Caco-2 (cell line): ENCODE measurements around the gene ZNF473. TPM values are rescaled to one million over a fixed set of nuclear protein-coding genes. Genes with fewer than 3 reads are reported as not detected.
A peak's percentile ranks its signal among the peaks of the same experiment; 100 is the strongest.

Experiments used
- Bru-seq: library from RNA; stranded (reverse); fragments of 400-500 nt; gene quantifications from one replicate; lab custom pipeline; 2021; lab: Mats Ljungman, UMichigan
- BruChase-seq, 2 experiments: library from RNA; stranded (reverse); fragments of 400-500 nt; gene quantifications; one replicate each; lab custom pipeline; 2021; lab: Mats Ljungman, UMichigan
- BruUV-seq: library from RNA; stranded (reverse); fragments of 400-500 nt; replicated peaks from 2 replicates; lab custom pipeline; 2021; lab: Mats Ljungman, UMichigan
- CTCF ChIA-PET: fragments of 300-600 bp; sonication (Branson Sonifier 250); formaldehyde crosslinking; loops from one replicate; lab custom pipeline; 2022; ENCODE audit warnings: antibody characterized with exemption; lab: Charles Lee
- POLR2A ChIA-PET: fragments of 300-600 bp; sonication (Branson Sonifier 250); formaldehyde crosslinking; loops from one replicate; lab custom pipeline; 2022; ENCODE audit warnings: antibody characterized with exemption; lab: Charles Lee
- DNase-seq, 2 experiments: peaks; one replicate each; pipeline versions ENCODE4 v3.0.0 to v3.0.0-alpha.2; 2020 to 2022
- H3K27me3 ChIP-seq: replicated peaks from 2 replicates; pipeline ENCODE4 v1.6.0; 2011; ENCODE audit warnings: low read length; ENCODE audit not compliant: control insufficient read depth, insufficient read depth
- H3K36me3 ChIP-seq: 2 replicates; pipeline ENCODE4 v1.5.1; 2011; ENCODE audit warnings: low read length; ENCODE audit not compliant: control insufficient read depth, insufficient read depth
- H3K4me1 ChIP-seq: fragments of 250-450 bp; sonication (Bioruptor Pico); 2 replicates; pipeline ENCODE4 v1.5.1; 2020; ENCODE audit warnings: mild to moderate bottlenecking
- H3K4me3 ChIP-seq: 2 replicates; pipeline ENCODE4 v1.5.1; 2011; ENCODE audit warnings: low read depth, mild to moderate bottlenecking, control low read depth, low read length
- H3K9me3 ChIP-seq: fragments of 250-450 bp; sonication (Bioruptor Pico); 2 replicates; pipeline ENCODE4 v1.5.1; 2020; ENCODE audit warnings: mild to moderate bottlenecking, moderate library complexity
- H3K27ac Mint-ChIP-seq: one replicate; pipeline ENCODE4 v1.8.0; 2022; ENCODE audit warnings: mixed read lengths; ENCODE audit not compliant: unreplicated experiment
- H3K27me3 Mint-ChIP-seq: one replicate; pipeline ENCODE4 v1.8.0; 2022; ENCODE audit warnings: mixed read lengths; ENCODE audit not compliant: insufficient read depth, unreplicated experiment
- H3K36me3 Mint-ChIP-seq: one replicate; pipeline ENCODE4 v1.8.0; 2022; ENCODE audit warnings: mild to moderate bottlenecking, mixed read lengths; ENCODE audit not compliant: insufficient read depth, unreplicated experiment
- H3K4me1 Mint-ChIP-seq: one replicate; pipeline ENCODE4 v1.8.0; 2022; ENCODE audit warnings: low read depth, mixed read lengths; ENCODE audit not compliant: unreplicated experiment
- H3K4me3 Mint-ChIP-seq: one replicate; pipeline ENCODE4 v1.8.0; 2022; ENCODE audit warnings: mild to moderate bottlenecking, moderate library complexity, mixed read lengths; ENCODE audit not compliant: unreplicated experiment
- H3K9me3 Mint-ChIP-seq: one replicate; pipeline ENCODE4 v1.8.0; 2022; ENCODE audit warnings: mixed read lengths; ENCODE audit not compliant: unreplicated experiment
- intact Hi-C: fragments of 100-400 bp; cut with micrococcal nuclease; formaldehyde crosslinking; loops from one replicate; pipeline ENCODE4 v1.10.0; 2022; ENCODE audit not compliant: unreplicated experiment
- long read RNA-seq: library from polyadenylated mRNA; stranded (forward); transcript quantifications from one replicate; pipeline ENCODE4 v2.0.0, GENCODE V29; 2022
- total RNA-seq: library from RNA; stranded (reverse); gene quantifications from 2 replicates; pipeline ENCODE4 v1.2.3, GENCODE V29; 2022
- TF ChIP-seq, protein P1 (sequence below), 2 experiments: fragments of 200-600 bp in 1 of 2; IDR thresholded peaks; 1 replicate in 1 of 2; 2 replicates in 1 of 2; pipeline versions ENCODE4 v1.5.1 to v1.8.0; 2011 to 2022; ENCODE audit warnings: antibody characterized with exemption in 1 of 2, control low read depth in 1 of 2, inconsistent platforms in 1 of 2, low read depth in 1 of 2, low read length in 1 of 2, mild to moderate bottlenecking in 1 of 2, moderate library complexity in 1 of 2; ENCODE audit not compliant: insufficient read depth in 1 of 2, severe bottlenecking in 1 of 2, unreplicated experiment in 1 of 2

ZNF473 gene
- total RNA-seq (22.3 and 24.9 TPM in 2 replicates), Bru-seq, nascent RNA (percentile 67 among the genes with signal in this experiment), BruChase-seq, experiment 1, labeled RNA remaining after a 2-hour chase (percentile 68 among the genes with signal in this experiment), BruChase-seq, experiment 2, labeled RNA remaining after a 6-hour chase (percentile 59 among the genes with signal in this experiment)
- long read RNA-seq, full-length matches to known transcripts = 41 of 46 reads
- long read RNA-seq, partial matches to known transcripts = 1 of 46 reads
- long read RNA-seq, other reads (novel, unspliced or antisense) = 4 of 46 reads

DNA sequence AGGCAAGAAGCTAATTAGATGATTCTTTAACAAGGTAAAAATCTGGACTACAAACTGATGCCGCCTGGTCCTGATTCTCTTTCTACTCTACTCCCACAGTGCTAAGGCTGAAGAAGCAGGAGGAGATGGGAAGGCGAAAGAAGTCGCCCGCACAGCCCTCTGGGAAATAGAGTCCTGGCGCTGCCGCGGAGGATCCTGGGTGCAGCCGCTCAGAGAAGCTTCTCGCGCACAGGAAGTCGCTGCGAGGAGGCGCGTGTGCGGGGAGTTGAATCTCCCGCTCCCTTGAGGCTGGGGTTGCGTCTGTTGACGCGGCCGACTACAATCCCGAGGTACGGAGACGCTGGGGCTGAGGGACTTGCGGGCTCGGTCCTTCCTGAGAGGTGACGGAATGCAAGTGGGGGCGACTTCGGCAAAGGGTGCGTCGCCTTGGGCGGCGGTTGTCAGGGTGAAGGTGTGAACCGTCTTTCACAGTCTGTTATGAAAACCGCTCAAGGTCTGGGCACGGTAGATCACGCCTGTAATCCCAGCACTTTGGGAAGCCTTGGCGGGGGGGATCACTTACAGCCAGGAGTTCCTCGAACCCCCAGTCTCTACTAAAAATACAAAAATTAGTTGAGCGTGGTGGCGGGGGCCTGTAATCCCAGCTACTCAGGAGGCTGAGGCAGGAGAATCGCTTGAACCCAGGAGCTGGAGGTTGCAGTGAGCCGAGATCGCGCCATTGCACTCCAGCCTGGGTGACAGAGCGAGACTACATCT, at the start of gene ZNF473:
ZNF473 (plus strand) TSS at position 212 of the 756 bp plus-strand sequence. CDS start 5,078 bp downstream, outside the sequence.
- peak within 1 kb of the TSS; percentile 100 for H3K4me3 ChIP-seq
- no peaks in the 10 kb centered on the region for H3K9me3 Mint-ChIP-seq
- ChIA-PET CTCF (interaction anchor here (0.8 kb wide), 1 partner anchor 25 kb away, joined by 4 read pairs; no protein-coding TSS in a partner anchor), POLR2A (interaction anchor here (0.6 to 1.0 kb wide), 2 partner anchors 97 to 115 kb away, joined by 3 to 5 read pairs; partner anchors contain the start of gene ATF5)
- H3K27ac Mint-ChIP-seq = peak within 1 kb of the TSS; percentile 99
- no peaks in the 10 kb centered on the region for H3K27me3 Mint-ChIP-seq
- peaks cover 43% of the 10 kb centered on the region for H3K36me3 Mint-ChIP-seq
- intact Hi-C loops = loop anchor here (2.0 kb wide), 1 partner anchor 25 kb away; no protein-coding TSS in a partner anchor
- H3K4me3 Mint-ChIP-seq = peak within 1 kb of the TSS; percentile 94
- no peaks in the 10 kb centered on the region for H3K9me3 ChIP-seq
- peaks cover 1% of the 10 kb centered on the region; the same call in 1 of the 2 replicates for H3K36me3 ChIP-seq
- no TSS peak for BruUV-seq
- H3K4me1 ChIP-seq = no peaks in the 10 kb centered on the region
- TF ChIP-seq, protein P1, sequence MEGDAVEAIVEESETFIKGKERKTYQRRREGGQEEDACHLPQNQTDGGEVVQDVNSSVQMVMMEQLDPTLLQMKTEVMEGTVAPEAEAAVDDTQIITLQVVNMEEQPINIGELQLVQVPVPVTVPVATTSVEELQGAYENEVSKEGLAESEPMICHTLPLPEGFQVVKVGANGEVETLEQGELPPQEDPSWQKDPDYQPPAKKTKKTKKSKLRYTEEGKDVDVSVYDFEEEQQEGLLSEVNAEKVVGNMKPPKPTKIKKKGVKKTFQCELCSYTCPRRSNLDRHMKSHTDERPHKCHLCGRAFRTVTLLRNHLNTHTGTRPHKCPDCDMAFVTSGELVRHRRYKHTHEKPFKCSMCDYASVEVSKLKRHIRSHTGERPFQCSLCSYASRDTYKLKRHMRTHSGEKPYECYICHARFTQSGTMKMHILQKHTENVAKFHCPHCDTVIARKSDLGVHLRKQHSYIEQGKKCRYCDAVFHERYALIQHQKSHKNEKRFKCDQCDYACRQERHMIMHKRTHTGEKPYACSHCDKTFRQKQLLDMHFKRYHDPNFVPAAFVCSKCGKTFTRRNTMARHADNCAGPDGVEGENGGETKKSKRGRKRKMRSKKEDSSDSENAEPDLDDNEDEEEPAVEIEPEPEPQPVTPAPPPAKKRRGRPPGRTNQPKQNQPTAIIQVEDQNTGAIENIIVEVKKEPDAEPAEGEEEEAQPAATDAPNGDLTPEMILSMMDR (IDR thresholded peaks at IDR 0.05; ENCODE audit: insufficient read depth in 1 of 2, low read depth in 1 of 2, low read length in 1 of 2, severe bottlenecking in 1 of 2, unreplicated experiment in 1 of 2) = no peak
- peak; percentile 94 to 97 for DNase-seq
- H3K27me3 ChIP-seq = no peaks in the 10 kb centered on the region
- H3K4me1 Mint-ChIP-seq = no peaks in the 10 kb centered on the region

- H3K27ac Mint-ChIP-seq = peak overlapping the region; percentile 77
- Histone ChIP-seq H3K9me3 (no peaks in the 10 kb centered on the region), H3K27me3 (no peaks in the 10 kb centered on the region), H3K36me3 (no peaks in the 10 kb centered on the region), H3K4me1 (peaks cover 7% of the 10 kb centered on the region), H3K4me3 (no peak overlapping the region)
- H3K4me3 Mint-ChIP-seq = no peak overlapping the region
- H3K4me1 Mint-ChIP-seq = peaks cover 9% of the 10 kb centered on the region
- DNase-seq = no peak
- no peaks in the 10 kb centered on the region for H3K9me3 Mint-ChIP-seq
- TF ChIP-seq, protein P1 (IDR thresholded peaks at IDR 0.05; ENCODE audit: insufficient read depth in 1 of 2, low read depth in 1 of 2, low read length in 1 of 2, severe bottlenecking in 1 of 2, unreplicated experiment in 1 of 2) = no peak
- ChIA-PET POLR2A (no interaction called here), CTCF (interaction anchor here (0.6 kb wide), 2 partner anchors 10 to 297 kb away, joined by 3 read pairs; no protein-coding TSS in a partner anchor)
- intact Hi-C loops = no loop called here
- H3K36me3 Mint-ChIP-seq = peaks cover 6% of the 10 kb centered on the region
- BruUV-seq = no TSS peak
- H3K27me3 Mint-ChIP-seq = no peaks in the 10 kb centered on the region
Observed at GRCh38 chr19:49976496-49976895, 49.3 kb upstream of the ZNF473 start.

- Mint-ChIP-seq H3K4me1 (peaks cover 9% of the 10 kb centered on the region), H3K27ac (peak overlapping the region; percentile 77), H3K36me3 (peaks cover 6% of the 10 kb centered on the region), H3K9me3 (no peaks in the 10 kb centered on the region), H3K4me3 (no peak overlapping the region), H3K27me3 (no peaks in the 10 kb centered on the region)
- TF ChIP-seq, protein P1 (IDR thresholded peaks at IDR 0.05; ENCODE audit: insufficient read depth in 1 of 2, low read depth in 1 of 2, low read length in 1 of 2, severe bottlenecking in 1 of 2, unreplicated experiment in 1 of 2) = no peak
- DNase-seq = no peak
- peaks cover 12% of the 10 kb centered on the region for H3K4me1 ChIP-seq
- CTCF ChIA-PET = interaction anchor here (0.6 kb wide), 1 partner anchor 297 kb away, joined by 3 read pairs; no protein-coding TSS in a partner anchor
- BruUV-seq = no TSS peak
- POLR2A ChIA-PET = interaction anchor here (1.0 kb wide), 1 partner anchor 100 kb away, joined by 3 read pairs; the partner anchor contains the start of gene AKT1S1
- H3K9me3 ChIP-seq = no peaks in the 10 kb centered on the region
- intact Hi-C loops = no loop called here
- H3K4me3 ChIP-seq = no peak overlapping the region
- no peaks in the 10 kb centered on the region for H3K27me3 ChIP-seq
- H3K36me3 ChIP-seq = no peaks in the 10 kb centered on the region; the same call in 1 of the 2 replicates
Observed at GRCh38 chr19:49977076-49977475, 48.7 kb upstream of the ZNF473 start.
